KOPT-K1 (cell line): Measurements from ENCODE around the gene ACTL6B.
"Not testable (repeated sequence)": the region's sequence is repeated elsewhere in the genome, so short reads cannot be mapped to it uniquely, and the experiment has no call there.

Source experiments
- H3K27ac ChIP-seq: fragments of 200-600 bp; sonication (generic); 2 replicates; pipeline ENCODE4 v1.5.1; 2016; ENCODE audit warnings: antibody characterized with exemption, mild to moderate bottlenecking, low read depth, low read length; ENCODE audit not compliant: poor library complexity, severe bottlenecking
- H3K36me3 ChIP-seq: fragments of 200-600 bp; sonication (generic); 2 replicates; pipeline ENCODE4 v1.5.1; 2017; ENCODE audit warnings: antibody characterized with exemption, mild to moderate bottlenecking, low read length, moderate library complexity; ENCODE audit not compliant: insufficient read depth
- H3K9me3 ChIP-seq: fragments of 200-600 bp; sonication (generic); 2 replicates; pipeline ENCODE4 v1.5.1; 2017; ENCODE audit warnings: antibody characterized with exemption, low read length, mild to moderate bottlenecking; ENCODE audit not compliant: insufficient read depth, poor library complexity, severe bottlenecking

ACTL6B gene

GRCh38 chr7:100678291-100678984 is 22.2 kb upstream of the ACTL6B start:
- no peaks in the 10 kb centered on the region for H3K9me3 ChIP-seq
- H3K36me3 ChIP-seq, result peaks cover 72% of the 10 kb centered on the region
- no peak overlapping the region for H3K27ac ChIP-seq

- Histone ChIP-seq H3K27ac (no peak overlapping the region), H3K9me3 (no peaks in the 10 kb centered on the region), H3K36me3 (peaks cover 63% of the 10 kb centered on the region)
Measured at GRCh38 chr7:100677308-100678267, 21.3 kb upstream of the ACTL6B start.

GRCh38 chr7:100676501-100677306 is 20.5 kb upstream of the ACTL6B start:
- H3K9me3 ChIP-seq, result no peaks in the 10 kb centered on the region
- peaks cover 55% of the 10 kb centered on the region for H3K36me3 ChIP-seq
- H3K27ac ChIP-seq, result peak overlapping the region; percentile 92

GRCh38 chr7:100675581-100676350 is 19.5 kb upstream of the ACTL6B start:
- Histone ChIP-seq H3K27ac (peak overlapping the region; percentile 92), H3K9me3 (no peaks in the 10 kb centered on the region), H3K36me3 (peaks cover 45% of the 10 kb centered on the region)

- Histone ChIP-seq H3K9me3 (no peaks in the 10 kb centered on the region), H3K27ac (peak overlapping the region; percentile 92)
Measured at GRCh38 chr7:100675105-100675451, 18.8 kb upstream of the ACTL6B start.

GRCh38 chr7:100674411-100675104 is 18.3 kb upstream of the ACTL6B start:
- H3K27ac ChIP-seq, result peak overlapping the region; percentile 92
- peaks cover 33% of the 10 kb centered on the region for H3K36me3 ChIP-seq
- H3K9me3 ChIP-seq, result no peaks in the 10 kb centered on the region

More at GRCh38 chr7:100675105-100675451, 18.8 kb upstream of the ACTL6B start:
- peaks cover 38% of the 10 kb centered on the region for H3K36me3 ChIP-seq

- peak overlapping the region; percentile 92 for H3K27ac ChIP-seq
Measured at GRCh38 chr7:100673942-100674410, 17.7 kb upstream of the ACTL6B start.

GRCh38 chr7:100673302-100673941 is 17.2 kb upstream of the ACTL6B start, which contains the start of gene GNB2:
Gene GNB2 (plus strand): TSS chr7:100673740. CDS start chr7:100676266, 2,526 bp downstream.
- Histone ChIP-seq H3K9me3 (no peaks in the 10 kb centered on the region), H3K36me3 (peaks cover 22% of the 10 kb centered on the region), H3K27ac (peak within 1 kb of the TSS; percentile 92)

More at GRCh38 chr7:100673942-100674410, 17.7 kb upstream of the ACTL6B start:
- no peaks in the 10 kb centered on the region for H3K9me3 ChIP-seq
- H3K36me3 ChIP-seq, result peaks cover 27% of the 10 kb centered on the region

- Histone ChIP-seq H3K27ac (no peak overlapping the region), H3K9me3 (no peaks in the 10 kb centered on the region), H3K36me3 (peaks cover 4% of the 10 kb centered on the region)
Measured at GRCh38 chr7:100671353-100672327, 15.4 kb upstream of the ACTL6B start.

- Histone ChIP-seq H3K27ac (no peak overlapping the region), H3K9me3 (no peaks in the 10 kb centered on the region), H3K36me3 (no peaks in the 10 kb centered on the region)
Measured at GRCh38 chr7:100670074-100670473, 13.8 kb upstream of the ACTL6B start.

GRCh38 chr7:100669106-100669505 is 12.9 kb upstream of the ACTL6B start:
- H3K9me3 ChIP-seq, H3K27ac ChIP-seq, H3K36me3 ChIP-seq: not testable (repeated sequence)

- no peaks in the 10 kb centered on the region for H3K9me3 ChIP-seq
- no peak overlapping the region for H3K27ac ChIP-seq
- H3K36me3 ChIP-seq, result no peaks in the 10 kb centered on the region
Measured at GRCh38 chr7:100668069-100668449, 11.8 kb upstream of the ACTL6B start.
